NCI-H1436 (cell line): ENCODE data around the gene NECTIN3.

ENCODE experiments used
- DNase-seq: peaks from one replicate; lab custom pipeline; 2025; lab: John Stamatoyannopoulos, UW

NECTIN3 gene

GRCh38 chr3:111071257-111072030, at the start of gene NECTIN3:
Gene NECTIN3, plus strand, starts transcription at chr3:111071816. Its CDS starts 202 bp downstream, at chr3:111072018.
- peak; percentile 76 for DNase-seq

DNA sequence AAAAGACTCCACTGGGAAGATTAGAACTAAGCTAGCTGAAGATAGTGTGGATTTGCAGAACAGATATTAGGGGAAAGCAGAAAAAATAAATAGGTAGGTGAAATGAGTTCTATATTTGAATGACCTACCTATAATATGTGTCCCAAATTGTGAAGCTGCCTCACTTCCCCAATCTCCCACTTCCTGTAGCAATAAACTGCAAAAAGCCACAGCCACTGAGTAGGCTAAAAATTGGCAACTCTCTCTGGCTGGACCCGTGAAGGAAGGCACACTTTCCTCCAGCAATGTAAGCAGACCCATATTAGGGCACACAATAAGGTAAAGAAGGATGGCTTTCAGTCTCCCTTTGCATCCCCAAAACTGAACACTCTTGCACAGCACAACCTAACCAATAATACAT, 43.7 kb upstream of the NECTIN3 start:
- no peak for DNase-seq

DNA sequence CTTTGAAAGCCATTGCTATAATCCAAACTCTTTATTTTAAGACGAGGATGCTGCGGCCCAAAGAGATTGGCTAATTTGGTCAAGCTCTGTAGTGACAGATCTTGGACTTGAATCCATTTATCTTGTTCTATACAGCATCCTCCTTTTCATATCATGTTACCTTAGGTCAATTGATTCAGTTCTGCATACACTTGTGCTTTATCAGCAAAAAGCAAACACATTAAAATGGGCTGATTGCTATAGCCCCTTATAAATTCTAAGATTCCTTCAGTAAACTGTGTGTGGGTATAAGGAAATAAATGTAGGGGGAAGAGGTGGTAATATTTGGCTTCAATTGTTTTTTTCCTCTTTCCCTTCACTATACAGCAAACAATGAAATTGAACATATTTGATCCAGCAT, 40.1 kb upstream of the NECTIN3 start:
- no peak for DNase-seq

DNA sequence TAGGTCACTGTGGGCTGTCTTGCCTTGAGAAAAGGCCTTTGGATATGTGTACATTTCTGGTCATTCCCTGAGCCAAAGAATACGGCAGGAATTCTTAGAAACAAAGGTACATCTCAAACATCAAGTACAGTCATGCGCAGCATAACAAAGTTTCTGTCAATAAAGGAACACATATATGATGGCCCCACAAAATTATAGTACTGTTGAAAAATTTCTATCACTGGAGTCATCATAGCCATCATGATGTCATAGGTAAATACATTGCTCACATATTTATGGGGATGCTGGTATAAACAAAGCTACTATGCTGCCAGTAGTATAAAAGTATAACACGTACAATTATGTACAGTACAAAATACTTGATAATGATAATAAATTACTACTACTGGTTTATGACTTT, 38.9 kb upstream of the NECTIN3 start:
- no peak for DNase-seq

GRCh38 chr3:111033470-111034050, 38.1 kb upstream of the NECTIN3 start:
- DNase-seq, result no peak

GRCh38 chr3:111035316-111035715, 36.3 kb upstream of the NECTIN3 start:
- no peak for DNase-seq

GRCh38 chr3:111035902-111036301, 35.7 kb upstream of the NECTIN3 start:
- DNase-seq, result no peak

- DNase-seq, result no peak
Measured at GRCh38 chr3:111040959-111041358, 30.7 kb upstream of the NECTIN3 start.

DNA sequence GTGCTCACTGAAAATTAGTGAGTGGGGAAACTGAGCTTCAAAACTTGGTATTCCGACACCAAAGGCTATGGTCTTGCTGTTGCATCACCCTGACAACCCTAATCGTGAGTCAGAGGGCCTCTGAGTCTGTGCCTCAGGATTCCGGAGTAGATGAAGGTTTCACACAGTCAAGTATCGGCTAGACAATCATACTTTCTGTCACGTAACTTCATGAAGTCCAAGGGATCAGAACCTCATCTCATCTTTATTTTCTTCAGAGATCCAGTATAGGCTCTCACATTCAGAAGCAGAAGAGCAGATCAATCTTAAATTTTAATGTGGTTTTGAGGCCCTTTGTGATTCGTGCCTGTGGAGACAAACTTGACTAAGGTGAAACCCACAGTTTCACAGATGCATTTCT, 26.1 kb upstream of the NECTIN3 start:
- no peak for DNase-seq

GRCh38 chr3:111047042-111047441, 24.6 kb upstream of the NECTIN3 start:
- no peak for DNase-seq

- no peak for DNase-seq
Measured at GRCh38 chr3:111047812-111048435, 23.7 kb upstream of the NECTIN3 start.

GRCh38 chr3:111051354-111051753, 20.3 kb upstream of the NECTIN3 start:
- DNase-seq, result no peak

GRCh38 chr3:111068574-111068973, 3.0 kb upstream of the NECTIN3 start:
- no peak for DNase-seq

GRCh38 chr3:111069974-111070771, 1.4 kb upstream of the NECTIN3 start:
- DNase-seq, result no peak

DNA sequence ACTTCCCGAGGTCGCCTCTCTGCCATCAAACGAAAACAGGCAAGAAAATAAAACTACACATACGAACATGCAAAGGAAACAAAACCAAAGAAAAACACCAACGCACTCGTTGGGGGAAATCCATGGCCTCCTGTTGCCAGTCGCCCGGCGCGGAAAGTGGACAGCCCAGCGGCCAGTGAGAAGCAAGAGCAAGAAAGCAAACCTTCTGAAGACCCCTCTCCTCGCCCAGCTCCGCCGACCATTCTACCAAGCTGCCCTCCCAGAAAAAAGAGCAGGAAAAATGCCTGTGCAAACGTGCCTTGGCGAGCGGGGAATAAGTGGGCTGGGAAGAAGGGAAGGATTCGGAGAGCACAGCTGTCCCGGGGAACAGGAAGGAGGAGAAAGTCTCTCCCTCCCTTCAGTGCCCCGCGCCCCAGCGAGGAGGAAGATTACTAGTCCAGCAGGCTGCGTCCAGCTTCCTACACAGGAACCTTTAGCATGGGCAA, 802 bp upstream of the NECTIN3 start:
- no peak for DNase-seq

GRCh38 chr3:111072031-111072921, 660 bp downstream of the NECTIN3 start:
- no peak for DNase-seq

GRCh38 chr3:111073218-111073617, 1.6 kb downstream of the NECTIN3 start:
- DNase-seq, result no peak

- DNase-seq, result no peak
Measured at GRCh38 chr3:111076732-111077131, 5.1 kb downstream of the NECTIN3 start.

DNA sequence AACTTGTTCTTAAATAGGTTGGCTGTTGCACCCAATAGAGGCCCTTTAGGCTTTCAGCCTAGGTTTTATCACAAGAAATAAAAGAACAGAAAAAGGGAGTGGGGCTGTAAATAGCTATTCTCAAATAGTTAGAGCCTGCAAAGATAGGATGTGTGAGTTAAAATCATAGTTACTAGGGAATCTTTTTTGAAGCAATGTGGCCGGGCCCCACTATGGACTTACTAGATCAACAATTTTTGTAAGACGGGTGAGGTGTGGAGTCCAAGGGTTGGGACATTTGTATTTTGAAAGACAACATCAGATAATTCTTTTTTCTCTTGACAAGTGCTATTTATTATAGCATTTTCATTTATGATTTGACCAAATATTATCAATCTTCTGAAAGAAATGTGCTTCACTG, 5.8 kb downstream of the NECTIN3 start:
- no peak for DNase-seq

DNA sequence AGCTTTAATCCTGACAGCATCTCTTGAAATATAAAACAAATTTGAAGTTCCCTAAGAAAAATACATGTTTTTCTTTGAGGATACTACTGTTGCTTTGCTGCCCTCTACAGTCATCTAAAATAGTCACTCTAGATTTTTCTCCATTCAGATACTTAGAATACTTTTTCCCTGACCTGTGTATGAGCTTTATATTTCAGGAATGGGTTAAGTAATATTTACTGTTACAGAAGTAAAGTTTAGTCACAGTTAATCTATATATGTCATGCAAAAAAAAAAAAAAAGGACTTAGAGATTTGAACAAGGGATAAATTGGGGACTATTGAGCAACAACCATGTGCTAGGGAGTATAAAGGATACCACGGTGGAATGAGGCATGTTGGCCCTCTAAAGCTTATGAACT, 8.8 kb downstream of the NECTIN3 start:
- peak; percentile 6 for DNase-seq

DNA sequence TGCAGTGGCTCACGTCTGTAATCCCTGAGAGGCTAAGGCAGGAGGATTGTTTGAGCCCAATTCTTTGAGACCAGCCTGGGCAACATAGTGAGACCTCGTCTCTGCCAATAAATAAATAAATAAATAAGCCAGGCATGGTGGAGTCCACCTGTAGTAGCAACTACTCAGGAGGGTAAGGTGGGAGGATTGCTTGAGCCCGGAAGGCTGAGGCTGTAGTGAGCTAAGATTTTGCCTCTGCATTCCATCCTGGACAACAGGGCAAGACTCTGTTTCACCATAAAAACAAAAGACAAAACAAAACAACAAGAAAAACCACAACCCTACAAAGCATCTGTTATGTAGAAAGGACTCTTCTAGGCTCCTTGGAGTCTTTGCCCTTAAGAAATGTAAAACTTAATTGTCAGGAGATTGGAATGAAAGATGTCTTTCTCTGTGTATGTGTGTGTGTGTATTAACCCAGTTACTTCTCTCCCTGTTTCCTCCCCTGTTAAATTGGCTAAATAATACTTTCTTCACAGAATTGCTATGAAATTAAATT, 9.5 kb downstream of the NECTIN3 start:
- DNase-seq, result no peak
